ENCODE measurements around the gene LAMA3.

DNA sequence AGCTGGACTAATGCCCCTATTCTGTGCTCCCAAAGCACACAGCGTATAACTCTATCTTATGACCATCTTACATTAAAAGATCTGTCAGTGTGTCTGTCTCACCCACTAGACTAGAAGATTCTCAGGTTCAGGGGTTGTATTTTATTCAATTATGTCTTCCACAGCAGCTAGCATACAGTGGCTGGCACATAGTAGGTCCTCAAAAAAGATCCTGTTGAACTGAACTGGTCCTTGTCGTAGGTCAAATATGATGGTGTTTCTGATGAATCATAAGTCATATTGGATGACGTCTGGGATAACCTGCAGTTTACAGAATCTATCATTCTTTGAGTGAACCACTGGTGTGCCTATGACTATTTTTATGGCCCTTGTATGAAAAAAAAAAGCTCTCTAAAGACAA lies 314.0 kb downstream of the LAMA3 start:
- TF ChIP-seq POLR2AphosphoS5 (IDR thresholded peaks at IDR 0.05; ENCODE audit: low read depth, low read length) (no peak), POLR2A (IDR thresholded peaks at IDR 0.05; ENCODE audit: low read depth, low read length) (no peak), TAF1 (IDR thresholded peaks at IDR 0.05; ENCODE audit: low read depth, low read length) (no peak), PAX5 (IDR thresholded peaks at IDR 0.05; ENCODE audit: insufficient read depth, low read length, severe bottlenecking) (no peak)

All from GM12891 (cell line).